GM06990 (cell line): ENCODE measurements around the gene DTNA.

Experiments used
- DNase-seq: peaks from one replicate; pipeline ENCODE4 v3.0.0-alpha.2; 2011; ENCODE audit not compliant: insufficient read length; ENCODE audit errors: extremely low read depth
- H3K27me3 ChIP-seq: replicated peaks from 2 replicates; pipeline ENCODE4 v1.6.0; 2011; ENCODE audit warnings: low read length; ENCODE audit not compliant: control insufficient read depth, insufficient read depth
- H3K36me3 ChIP-seq: 2 replicates; pipeline ENCODE4 v1.5.1; 2011; ENCODE audit warnings: low read length; ENCODE audit not compliant: control insufficient read depth, insufficient read depth
- H3K4me3 ChIP-seq: replicated peaks from 2 replicates; pipeline ENCODE4 v1.5.1; 2011; ENCODE audit warnings: low read depth, mild to moderate bottlenecking, control low read depth, low read length
- TF ChIP-seq, protein P1 (sequence below): IDR thresholded peaks from 2 replicates; pipeline ENCODE4 v1.5.1; 2011; ENCODE audit warnings: low read length, control low read depth, mild to moderate bottlenecking, inconsistent platforms; ENCODE audit not compliant: insufficient read depth, poor library complexity, severe bottlenecking

Gene DTNA

DNA sequence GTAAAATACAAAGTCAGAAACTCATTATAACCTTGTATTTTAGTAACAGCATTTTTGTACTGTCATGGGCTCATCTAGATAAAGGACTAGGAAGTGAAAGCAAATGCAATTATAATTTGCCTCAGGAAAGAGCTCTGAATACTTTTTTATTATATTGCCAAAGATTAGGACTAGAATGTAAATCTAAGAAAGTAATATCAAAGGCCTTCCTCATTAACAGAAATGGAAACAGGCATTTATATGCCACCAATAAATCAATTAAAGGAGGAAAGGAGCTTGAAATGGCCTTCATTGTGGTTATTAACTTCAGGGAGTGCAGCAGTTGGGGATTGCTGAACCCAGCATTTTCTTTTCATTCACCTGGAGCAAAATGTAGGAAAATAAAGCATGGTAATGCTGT, 39.6 kb downstream of the DTNA start:
- Histone ChIP-seq H3K4me3 (no peak overlapping the region), H3K36me3 (no peaks in the 10 kb centered on the region), H3K27me3 (no peaks in the 10 kb centered on the region)
- DNase-seq: no peak
- TF ChIP-seq, protein P1, sequence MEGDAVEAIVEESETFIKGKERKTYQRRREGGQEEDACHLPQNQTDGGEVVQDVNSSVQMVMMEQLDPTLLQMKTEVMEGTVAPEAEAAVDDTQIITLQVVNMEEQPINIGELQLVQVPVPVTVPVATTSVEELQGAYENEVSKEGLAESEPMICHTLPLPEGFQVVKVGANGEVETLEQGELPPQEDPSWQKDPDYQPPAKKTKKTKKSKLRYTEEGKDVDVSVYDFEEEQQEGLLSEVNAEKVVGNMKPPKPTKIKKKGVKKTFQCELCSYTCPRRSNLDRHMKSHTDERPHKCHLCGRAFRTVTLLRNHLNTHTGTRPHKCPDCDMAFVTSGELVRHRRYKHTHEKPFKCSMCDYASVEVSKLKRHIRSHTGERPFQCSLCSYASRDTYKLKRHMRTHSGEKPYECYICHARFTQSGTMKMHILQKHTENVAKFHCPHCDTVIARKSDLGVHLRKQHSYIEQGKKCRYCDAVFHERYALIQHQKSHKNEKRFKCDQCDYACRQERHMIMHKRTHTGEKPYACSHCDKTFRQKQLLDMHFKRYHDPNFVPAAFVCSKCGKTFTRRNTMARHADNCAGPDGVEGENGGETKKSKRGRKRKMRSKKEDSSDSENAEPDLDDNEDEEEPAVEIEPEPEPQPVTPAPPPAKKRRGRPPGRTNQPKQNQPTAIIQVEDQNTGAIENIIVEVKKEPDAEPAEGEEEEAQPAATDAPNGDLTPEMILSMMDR: no peak

DNA sequence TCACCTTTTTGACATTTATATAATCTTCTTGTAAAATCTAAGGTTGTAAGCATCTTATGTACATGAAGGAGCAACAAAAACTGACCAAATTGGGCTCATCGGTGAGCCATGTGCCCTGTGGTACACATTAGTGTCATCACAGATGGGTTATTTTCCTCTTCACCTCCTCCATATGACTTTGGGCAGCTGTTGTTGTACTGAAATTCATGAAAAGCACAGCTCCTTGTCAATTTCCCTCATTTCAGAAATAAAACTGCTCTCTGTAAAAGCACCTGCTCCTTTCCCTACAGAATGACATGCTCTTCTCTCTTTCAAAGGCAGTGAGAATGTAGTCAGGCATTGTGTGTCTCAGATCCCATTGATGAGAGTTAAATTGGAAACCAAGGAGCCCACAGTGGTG, 42.0 kb downstream of the DTNA start:
- Histone ChIP-seq H3K36me3 (no peaks in the 10 kb centered on the region), H3K27me3 (no peaks in the 10 kb centered on the region), H3K4me3 (no peak overlapping the region)
- DNase-seq: no peak
- TF ChIP-seq, protein P1: no peak

DNA sequence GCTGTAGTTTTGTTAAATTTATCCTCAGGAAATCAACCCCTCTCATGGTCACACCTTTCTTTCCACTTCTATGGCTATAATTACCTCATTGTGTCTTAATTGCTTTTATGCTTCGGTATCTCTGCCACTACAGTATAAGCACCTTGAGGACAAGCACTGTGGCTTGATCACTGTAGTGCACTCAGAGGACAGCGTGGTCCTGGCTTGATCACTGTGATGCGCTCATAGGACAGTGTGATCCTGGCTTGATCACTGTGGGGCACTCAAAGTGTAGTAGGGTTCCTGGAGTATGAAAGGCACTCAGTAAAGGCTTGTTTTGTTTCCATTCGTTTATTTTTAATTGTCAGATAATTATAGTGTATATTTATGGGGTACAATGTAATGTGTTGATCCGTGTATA, 44.2 kb downstream of the DTNA start:
- TF ChIP-seq, protein P1: no peak
- H3K36me3 ChIP-seq: no peaks in the 10 kb centered on the region
- no peak overlapping the region for H3K4me3 ChIP-seq
- no peak for DNase-seq
- no peaks in the 10 kb centered on the region for H3K27me3 ChIP-seq

DNA sequence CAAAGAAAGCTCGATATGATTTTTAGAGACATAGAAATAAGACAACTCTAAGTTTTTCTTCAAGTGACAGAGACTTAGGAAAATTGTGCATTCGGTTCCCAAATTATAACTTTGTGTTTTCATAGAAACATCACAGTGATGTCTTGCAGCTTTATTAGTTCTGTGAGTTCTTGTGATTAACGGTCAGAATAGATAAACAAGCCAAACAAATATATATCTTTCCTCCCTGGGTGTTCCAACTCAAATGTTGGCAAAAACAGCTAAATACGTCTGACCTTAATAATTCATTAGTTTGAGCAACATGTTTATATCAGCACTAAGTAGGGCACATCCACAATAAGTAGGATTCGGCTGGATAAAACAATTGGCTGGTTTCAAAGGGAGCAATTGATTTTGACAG, 47.6 kb downstream of the DTNA start:
- Histone ChIP-seq H3K27me3 (no peaks in the 10 kb centered on the region), H3K4me3 (no peak overlapping the region), H3K36me3 (no peaks in the 10 kb centered on the region)
- DNase-seq: no peak
- TF ChIP-seq, protein P1: no peak

DNA sequence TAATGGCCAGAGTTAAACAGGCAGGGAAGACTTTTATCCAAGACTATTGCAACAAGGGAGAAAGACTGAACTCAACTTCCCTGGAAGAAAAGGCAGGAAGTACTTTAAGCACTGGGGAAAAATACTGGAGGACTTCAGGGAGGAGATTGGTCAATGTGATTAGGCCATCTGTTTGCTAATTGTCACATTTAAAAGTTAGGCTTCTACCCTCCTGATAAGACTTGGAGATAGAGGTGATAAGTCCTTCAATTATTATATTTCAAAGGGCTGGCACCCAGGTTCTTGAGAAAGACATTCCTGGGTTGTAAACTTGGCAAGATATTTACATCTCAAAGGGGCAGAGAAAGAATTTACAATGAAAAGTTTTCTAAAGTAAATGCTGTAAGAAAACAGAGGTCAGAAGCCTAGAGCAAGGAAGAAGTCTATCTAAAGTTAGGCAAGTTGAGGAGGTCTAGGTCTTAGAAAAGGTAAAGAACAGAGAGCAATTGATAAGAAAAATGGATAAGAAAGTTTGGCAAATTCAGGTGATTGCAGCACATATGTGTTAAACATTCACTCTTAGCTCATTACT, 48.4 kb downstream of the DTNA start:
- Histone ChIP-seq H3K36me3 (no peaks in the 10 kb centered on the region), H3K4me3 (no peak overlapping the region), H3K27me3 (no peaks in the 10 kb centered on the region)
- DNase-seq: no peak
- TF ChIP-seq, protein P1: no peak

DNA sequence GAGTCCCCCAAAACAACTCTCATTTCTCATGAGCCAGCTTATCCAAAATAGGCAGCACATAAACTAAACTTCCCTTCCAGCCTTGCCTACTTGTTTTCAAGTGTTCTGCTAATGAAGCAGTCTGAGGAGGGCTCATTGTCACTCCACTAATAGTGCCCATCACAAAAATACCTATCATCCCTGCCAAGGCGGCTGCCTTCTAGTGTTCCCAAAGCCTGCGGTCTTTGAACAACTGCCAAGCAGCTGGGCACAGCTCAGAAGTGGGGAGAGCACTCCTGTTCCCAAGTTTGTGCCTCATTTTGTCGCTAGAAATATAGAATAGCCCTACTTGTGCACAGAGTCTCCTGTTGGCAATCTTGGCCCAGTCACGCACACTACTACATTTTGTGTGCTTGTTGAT, 50.3 kb downstream of the DTNA start:
- H3K36me3 ChIP-seq: no peaks in the 10 kb centered on the region
- DNase-seq: no peak
- TF ChIP-seq, protein P1: no peak
- H3K4me3 ChIP-seq: no peak overlapping the region
- H3K27me3 ChIP-seq: no peaks in the 10 kb centered on the region
